ENCODE measurements around the gene TMEM82.
"Not testable (repeated sequence)": the region's sequence is repeated elsewhere in the genome, so short reads cannot be mapped to it uniquely, and the experiment has no call there.

- not testable (repeated sequence) for TF ChIP-seq POLR2AphosphoS5 (IDR thresholded peaks at IDR 0.05)
- TF ChIP-seq, protein P1, sequence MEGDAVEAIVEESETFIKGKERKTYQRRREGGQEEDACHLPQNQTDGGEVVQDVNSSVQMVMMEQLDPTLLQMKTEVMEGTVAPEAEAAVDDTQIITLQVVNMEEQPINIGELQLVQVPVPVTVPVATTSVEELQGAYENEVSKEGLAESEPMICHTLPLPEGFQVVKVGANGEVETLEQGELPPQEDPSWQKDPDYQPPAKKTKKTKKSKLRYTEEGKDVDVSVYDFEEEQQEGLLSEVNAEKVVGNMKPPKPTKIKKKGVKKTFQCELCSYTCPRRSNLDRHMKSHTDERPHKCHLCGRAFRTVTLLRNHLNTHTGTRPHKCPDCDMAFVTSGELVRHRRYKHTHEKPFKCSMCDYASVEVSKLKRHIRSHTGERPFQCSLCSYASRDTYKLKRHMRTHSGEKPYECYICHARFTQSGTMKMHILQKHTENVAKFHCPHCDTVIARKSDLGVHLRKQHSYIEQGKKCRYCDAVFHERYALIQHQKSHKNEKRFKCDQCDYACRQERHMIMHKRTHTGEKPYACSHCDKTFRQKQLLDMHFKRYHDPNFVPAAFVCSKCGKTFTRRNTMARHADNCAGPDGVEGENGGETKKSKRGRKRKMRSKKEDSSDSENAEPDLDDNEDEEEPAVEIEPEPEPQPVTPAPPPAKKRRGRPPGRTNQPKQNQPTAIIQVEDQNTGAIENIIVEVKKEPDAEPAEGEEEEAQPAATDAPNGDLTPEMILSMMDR (IDR thresholded peaks at IDR 0.05 in 8 of 11, conservative IDR thresholded peaks at IDR 0.05 in 3 of 11): not testable (repeated sequence)
Measured at GRCh38 chr1:15699321-15699720, 43.0 kb upstream of the TMEM82 start.

Data from spleen (tissue), 7 donors.